CD4-positive, alpha-beta T cell treated with Interleukin-15 for 1 hour (primary cell): ENCODE results near the gene SLC38A4.
"Not testable (repeated sequence)": the region's sequence is repeated elsewhere in the genome, so short reads cannot be mapped to it uniquely, and the experiment has no call there.

ENCODE experiments used
- DNase-seq: peaks from one replicate; pipeline ENCODE4 v3.0.0-alpha.2; 2020

SLC38A4 gene

GRCh38 chr12:46774322-46774633 is 51.5 kb downstream of the SLC38A4 start:
- DNase-seq, result no peak

DNA sequence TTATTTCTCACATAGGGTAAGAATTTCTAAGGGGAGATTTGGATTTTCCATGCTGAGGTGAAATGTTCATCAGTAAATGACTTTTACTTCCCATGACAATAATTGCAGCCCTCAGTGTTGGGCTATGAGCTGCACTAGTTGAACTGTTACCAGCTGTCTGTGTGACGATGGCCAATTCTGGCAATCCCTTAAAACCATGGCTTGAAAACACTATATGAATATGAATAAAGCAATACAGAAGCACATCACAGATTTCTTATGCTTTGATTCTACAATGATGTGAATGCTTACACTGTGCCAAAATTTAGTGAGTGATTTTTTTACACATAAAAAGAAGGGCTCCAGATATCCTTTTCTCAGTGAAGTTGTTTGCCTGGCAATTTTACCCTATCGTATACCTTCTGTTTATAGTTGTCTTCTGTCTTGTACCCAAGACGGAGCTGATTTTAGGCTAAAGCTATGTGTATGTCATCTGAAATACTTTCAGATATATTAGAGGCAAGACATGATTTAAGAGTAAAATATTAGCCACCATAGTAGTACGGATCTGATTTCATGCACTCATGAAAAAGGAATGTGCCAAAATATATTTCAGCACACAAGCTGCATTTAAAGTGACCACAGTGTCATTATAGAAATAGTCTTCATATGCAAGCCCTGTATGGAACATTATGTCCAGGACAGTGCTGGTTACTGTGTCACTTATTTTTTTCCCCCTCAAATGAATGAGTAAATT is 52.0 kb downstream of the SLC38A4 start:
- DNase-seq, result no peak

GRCh38 chr12:46771268-46771827 is 54.4 kb downstream of the SLC38A4 start:
- DNase-seq, result no peak

DNA sequence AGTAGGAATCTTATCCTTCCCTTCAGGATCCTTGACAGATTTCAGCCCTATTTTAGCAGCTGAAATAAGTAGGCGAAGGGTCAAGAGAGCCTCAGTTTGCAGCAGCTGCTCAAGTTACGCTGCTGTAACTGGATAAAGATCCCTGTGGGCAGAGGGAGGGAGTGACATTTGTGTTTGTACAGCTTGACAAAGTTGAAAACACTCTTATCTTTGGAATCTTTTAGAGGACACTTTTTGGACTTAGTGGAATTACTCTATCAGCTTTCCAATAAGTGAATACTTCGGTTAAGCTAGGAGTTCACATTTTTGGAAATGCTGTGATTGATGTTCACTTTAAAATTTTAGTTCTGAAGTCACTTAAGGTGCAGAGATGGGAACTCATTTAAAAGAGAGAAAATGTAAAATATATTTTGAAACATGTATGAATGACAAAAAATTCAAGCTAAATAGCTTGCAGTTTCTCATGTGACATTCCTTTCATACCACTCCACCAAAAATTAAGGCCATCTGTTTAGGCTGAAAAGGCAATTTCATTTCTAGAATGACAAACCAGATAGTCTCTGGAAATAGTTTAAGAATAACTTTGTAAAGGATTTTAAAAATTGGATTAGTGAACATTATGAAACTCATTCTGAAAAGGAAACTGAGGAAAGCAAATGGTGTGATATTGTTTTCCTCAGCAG is 55.2 kb downstream of the SLC38A4 start:
- DNase-seq, result no peak

DNA sequence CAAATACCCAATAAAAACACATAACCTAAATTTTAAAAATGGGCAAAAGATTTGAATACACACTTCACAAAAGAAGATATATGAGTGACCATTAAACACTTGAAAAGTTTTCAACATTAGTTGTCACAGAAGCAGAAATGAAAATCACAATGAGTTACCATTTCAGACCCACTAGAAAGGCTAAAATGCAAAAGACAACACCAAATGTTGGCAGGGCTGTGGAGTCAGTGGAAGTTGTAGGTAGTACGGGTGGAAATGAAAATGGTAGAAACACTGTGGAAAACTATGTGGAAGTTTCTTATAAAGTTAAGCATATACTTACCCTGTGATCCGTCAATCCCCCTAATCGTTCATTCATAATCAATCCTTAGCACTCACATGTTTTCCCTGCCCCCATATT is 61.8 kb downstream of the SLC38A4 start:
- DNase-seq, result no peak

- DNase-seq, result no peak
These were observed 62.6 kb downstream of the SLC38A4 start for GRCh38 chr12:46763230-46763629.

GRCh38 chr12:46754550-46754949 is 71.2 kb downstream of the SLC38A4 start:
- no peak for DNase-seq

- no peak for DNase-seq
These were observed 73.4 kb downstream of the SLC38A4 start for GRCh38 chr12:46752396-46752795.

- DNase-seq, result no peak
These were observed 74.6 kb downstream of the SLC38A4 start for GRCh38 chr12:46751173-46751572.

DNA sequence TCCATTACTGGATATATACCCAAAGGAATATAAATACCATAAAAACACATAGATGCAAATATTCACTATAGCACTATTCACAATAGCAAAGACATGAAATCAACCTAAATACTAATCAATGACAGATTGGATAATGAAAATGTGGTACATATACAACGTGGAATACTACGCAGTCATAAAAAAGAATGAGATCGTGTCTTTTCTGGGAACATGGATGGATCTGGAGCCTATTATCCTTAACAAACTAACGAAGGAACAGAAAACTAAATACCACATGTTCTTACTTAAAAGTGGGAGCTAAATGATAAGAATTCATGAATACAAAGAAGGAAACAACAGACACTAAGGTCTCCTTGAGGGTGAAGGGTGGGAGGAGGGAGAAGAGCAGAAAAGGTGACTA is 76.5 kb downstream of the SLC38A4 start:
- no peak for DNase-seq

DNA sequence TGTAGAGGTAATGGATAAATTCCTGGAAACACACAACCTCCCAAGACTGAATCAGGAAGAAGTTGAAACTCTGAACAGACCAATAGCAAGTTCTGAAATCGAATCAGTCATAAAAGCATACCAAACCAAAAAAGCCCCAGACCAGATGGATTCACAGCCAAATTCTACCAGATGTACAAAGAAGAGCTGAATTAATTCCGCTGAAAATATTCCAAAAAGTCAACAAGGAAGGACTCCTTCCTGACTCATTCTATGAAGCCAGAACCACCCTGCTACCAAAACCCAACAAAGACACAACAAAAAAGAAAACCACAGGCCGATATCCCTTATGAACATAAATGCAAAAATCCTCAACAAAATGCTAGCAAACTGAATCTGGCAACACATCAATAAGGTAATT is 81.5 kb downstream of the SLC38A4 start:
- no peak for DNase-seq

DNA sequence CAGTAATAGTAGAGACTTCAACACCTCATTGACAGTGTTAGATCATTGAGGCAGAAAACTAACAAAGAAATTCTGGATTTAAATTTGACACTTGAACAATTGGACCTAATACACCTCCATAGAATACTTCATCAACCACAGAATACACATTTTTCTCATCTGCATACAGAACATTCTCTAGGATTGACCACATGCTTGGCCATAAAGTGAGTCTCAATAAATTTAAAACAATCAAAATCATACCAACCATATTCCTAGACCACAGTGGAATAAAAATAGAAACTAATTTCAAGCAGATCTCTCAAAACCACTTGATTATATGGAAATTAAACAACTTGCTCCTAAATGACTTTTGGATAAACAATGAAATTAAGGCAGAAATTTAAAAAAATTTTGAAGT is 82.3 kb downstream of the SLC38A4 start:
- no peak for DNase-seq

- DNase-seq, result not testable (repeated sequence)
These were observed 83.5 kb downstream of the SLC38A4 start for GRCh38 chr12:46742271-46742670.

DNA sequence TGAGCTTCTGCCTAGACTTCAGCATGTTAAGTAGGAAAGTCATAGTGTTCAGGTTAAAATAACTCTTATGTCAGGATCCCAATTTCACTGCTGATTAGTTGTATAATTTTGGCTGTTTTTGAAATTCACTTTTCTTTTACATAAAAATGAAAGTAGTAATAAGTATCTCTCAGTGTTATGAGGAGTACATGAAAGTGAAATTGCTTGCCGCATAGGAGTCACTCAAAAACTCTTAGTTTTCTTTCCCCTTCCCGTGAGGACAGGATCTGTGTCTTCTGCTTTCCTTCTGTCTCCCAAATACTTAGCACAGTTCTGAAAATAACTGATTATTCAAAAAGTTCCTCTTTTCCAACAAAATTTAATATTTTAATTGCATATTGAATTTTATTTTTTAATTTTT is 100.5 kb downstream of the SLC38A4 start:
- DNase-seq, result no peak

GRCh38 chr12:46723629-46724419 is 102.0 kb downstream of the SLC38A4 start:
- DNase-seq, result no peak

GRCh38 chr12:46722394-46723185 is 103.2 kb downstream of the SLC38A4 start:
- DNase-seq, result no peak

DNA sequence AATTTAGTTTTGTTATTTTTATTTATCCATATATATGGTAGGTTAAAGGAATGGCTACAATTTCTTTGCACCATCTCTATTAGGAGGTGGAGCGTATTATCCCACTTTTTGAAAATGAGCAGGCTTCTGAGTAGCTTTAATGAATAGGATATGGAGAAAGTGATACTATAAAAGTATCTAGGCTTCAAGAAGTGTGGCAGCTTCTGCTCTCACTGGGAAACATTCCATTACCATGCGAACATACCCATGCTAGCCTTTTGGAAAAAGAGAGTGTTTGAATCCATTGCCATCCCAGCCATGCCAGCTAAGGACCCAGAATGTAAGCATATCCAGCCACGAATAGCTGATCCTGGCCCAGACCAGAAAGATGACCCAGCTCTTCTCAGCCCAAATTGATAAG is 107.3 kb downstream of the SLC38A4 start:
- DNase-seq, result no peak

DNA sequence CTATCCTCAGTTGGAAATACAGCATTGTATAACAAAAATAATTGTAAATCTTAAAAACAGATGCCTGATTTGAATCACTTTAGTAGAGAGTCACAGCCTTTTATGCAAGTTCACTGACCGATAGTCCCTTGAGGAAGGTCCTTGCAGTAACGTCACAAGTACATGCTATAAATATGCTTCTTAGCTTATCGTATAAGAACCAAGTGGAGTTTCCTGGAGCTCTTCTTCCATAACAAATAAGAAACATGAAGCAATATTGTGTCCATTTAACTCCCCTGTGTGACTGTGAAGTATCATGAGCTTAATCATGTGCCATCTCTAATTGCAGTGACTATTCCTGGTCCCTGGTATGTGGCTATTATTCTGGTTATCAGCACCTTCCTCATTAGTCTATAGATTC is 107.9 kb downstream of the SLC38A4 start:
- no peak for DNase-seq

- DNase-seq, result no peak
These were observed 108.6 kb downstream of the SLC38A4 start for GRCh38 chr12:46717159-46717558.
